ENCODE results near the gene CHAMP1. TPM values are rescaled to one million over a fixed set of nuclear protein-coding genes. Genes with fewer than 3 reads are reported as not detected.
"Not testable (repeated sequence)": the region's sequence is repeated elsewhere in the genome, so short reads cannot be mapped to it uniquely, and the experiment has no call there.

Gene CHAMP1
- total RNA-seq, 6 donors from 2014 or later: 4.6 to 22.4 (median 18.0) TPM

DNA sequence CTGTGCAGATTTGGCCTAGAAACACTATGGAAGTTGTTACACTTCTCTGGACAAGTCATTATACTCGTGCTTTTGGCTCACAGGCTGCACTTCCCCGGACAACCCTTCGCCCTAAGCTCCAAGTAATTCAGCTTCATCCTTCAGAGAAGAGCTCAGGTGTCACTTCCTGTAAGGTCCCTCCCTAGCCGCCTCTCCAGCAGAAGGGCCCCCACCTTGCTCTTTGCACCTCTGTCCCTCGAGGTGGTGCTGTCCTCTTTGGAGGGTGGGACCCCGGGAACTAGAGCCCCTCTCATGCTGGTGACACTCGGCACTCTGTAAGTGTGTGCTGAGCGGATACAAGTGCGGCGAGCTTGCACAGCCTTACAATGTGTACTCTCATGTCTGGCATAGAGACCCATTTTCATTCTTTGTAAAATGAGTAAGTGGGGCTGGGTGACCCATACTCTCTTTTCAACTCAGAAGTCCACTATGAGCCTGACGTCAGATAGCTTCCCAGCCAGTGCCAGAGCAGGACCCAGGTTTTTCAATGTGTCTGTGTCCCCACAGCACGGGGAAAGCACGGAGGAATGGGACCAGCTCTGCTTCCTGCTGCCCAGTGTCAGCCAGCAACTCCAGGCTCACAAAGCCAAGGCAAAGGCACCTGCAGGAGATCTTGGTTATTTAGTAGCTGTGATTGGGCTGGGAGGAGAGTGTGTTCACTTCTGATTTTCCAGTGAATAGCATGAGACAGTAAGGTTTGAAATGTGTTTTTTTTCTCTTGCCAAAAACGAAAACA is 26.9 kb downstream of the CHAMP1 start:
- Histone ChIP-seq H3K27ac (no peak overlapping the region), H3K9me3 (no peaks in the 10 kb centered on the region), H3K27me3 (no peaks in the 10 kb centered on the region), H3K4me3 (peak overlapping the region in 1 of 4 donors; percentile 9), H3K4me1 (peaks cover 0 to 6% (median 0%) of the 10 kb centered on the region in 4 donors), H3K36me3 (no peaks in the 10 kb centered on the region)
- DNase-seq (no peak), ATAC-seq (ENCODE audit: low FRiP score in 2 of 2) (no peak)
- TF ChIP-seq POLR2A (IDR thresholded peaks at IDR 0.05): no peak
- WGBS, 2 donors: 51 to 62% methylated on average over 14 of the region's 14 CpGs

DNA sequence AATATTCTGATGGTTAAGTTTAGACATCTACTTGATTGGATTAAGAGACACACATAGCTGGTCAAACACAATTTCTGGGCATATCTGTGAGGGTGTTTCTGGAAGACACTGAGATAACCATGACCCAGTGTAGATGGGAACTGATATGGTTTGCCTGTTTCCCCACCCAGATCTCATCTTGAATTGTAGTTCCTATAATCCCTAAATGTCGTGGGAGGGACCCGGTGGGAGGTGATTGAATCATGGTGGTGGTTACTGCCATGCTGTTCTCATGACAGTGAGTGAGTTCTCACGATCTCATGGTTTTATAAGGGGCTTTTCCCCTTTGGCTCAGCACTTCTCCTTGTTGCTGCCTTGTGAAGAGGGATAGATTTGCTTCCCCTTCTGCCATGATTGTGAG is 33.0 kb downstream of the CHAMP1 start:
- not testable (repeated sequence) for H3K36me3 ChIP-seq; H3K9me3 ChIP-seq; H3K27me3 ChIP-seq; H3K4me1 ChIP-seq; DNase-seq; H3K27ac ChIP-seq; ATAC-seq (ENCODE audit: low FRiP score in 2 of 2); H3K4me3 ChIP-seq
- WGBS, 2 donors: 56 to 62% methylated on average over 3 of the region's 3 CpGs

DNA sequence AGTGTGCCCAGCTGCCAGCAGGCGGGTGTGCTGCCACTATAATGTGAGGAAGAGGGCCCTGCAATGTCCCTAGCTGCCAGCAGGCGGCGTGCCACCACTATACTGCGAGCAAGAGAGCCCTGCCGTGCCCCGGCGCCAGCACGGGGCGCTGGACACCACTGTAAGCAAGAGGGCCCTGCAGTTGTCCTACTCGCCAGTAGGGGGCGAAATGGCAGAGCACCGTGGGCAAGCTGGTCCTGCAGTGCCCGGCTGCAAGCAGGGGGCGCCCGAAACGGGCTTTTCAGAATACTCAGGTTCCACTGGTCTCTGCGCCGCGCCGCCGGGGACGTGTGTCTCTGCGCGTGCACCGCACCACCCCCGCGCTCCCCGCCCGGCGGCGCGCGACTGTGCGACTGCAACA is 38.5 kb downstream of the CHAMP1 start:
- TF ChIP-seq, protein P1, sequence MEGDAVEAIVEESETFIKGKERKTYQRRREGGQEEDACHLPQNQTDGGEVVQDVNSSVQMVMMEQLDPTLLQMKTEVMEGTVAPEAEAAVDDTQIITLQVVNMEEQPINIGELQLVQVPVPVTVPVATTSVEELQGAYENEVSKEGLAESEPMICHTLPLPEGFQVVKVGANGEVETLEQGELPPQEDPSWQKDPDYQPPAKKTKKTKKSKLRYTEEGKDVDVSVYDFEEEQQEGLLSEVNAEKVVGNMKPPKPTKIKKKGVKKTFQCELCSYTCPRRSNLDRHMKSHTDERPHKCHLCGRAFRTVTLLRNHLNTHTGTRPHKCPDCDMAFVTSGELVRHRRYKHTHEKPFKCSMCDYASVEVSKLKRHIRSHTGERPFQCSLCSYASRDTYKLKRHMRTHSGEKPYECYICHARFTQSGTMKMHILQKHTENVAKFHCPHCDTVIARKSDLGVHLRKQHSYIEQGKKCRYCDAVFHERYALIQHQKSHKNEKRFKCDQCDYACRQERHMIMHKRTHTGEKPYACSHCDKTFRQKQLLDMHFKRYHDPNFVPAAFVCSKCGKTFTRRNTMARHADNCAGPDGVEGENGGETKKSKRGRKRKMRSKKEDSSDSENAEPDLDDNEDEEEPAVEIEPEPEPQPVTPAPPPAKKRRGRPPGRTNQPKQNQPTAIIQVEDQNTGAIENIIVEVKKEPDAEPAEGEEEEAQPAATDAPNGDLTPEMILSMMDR (IDR thresholded peaks at IDR 0.05): peak in 5 of 6 experiments; percentile 21 to 72 (median 43)
- peak in 1 of 2 donors; percentile 93 for DNase-seq
- 81 to 84% methylated on average over 18 to 28 of the region's 34 CpGs for WGBS, 2 donors
- H3K27me3 ChIP-seq; ATAC-seq (ENCODE audit: low FRiP score in 2 of 2); H3K4me3 ChIP-seq; H3K9me3 ChIP-seq; H3K4me1 ChIP-seq; H3K36me3 ChIP-seq; H3K27ac ChIP-seq: not testable (repeated sequence)

DNA sequence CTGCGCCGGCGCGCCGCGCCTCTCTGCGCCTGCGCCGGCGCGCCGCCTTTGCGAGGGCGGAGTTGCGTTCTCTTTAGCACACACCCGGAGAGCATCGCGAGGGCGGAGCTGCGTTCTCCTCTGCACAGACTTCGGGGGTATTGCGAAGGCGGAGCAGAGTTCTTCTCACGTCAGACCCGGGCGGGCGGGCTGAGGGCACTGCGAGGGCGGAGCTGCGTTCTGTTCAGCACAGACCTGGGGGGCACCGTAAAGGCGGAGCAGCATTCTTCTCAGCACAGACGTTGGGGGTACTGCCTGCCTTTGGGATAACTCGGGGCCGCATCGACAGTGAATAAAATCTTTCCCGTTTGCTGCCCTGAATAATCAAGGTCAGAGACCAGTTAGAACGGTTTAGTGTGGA is 39.1 kb downstream of the CHAMP1 start:
- ATAC-seq (ENCODE audit: low FRiP score in 2 of 2); H3K36me3 ChIP-seq; H3K9me3 ChIP-seq; H3K27me3 ChIP-seq; H3K4me1 ChIP-seq; H3K4me3 ChIP-seq; H3K27ac ChIP-seq: not testable (repeated sequence)
- WGBS, 2 donors: 77 to 84% methylated on average over 23 to 37 of the region's 38 CpGs
- DNase-seq: peak in 1 of 2 donors; percentile 75

Small RNA genes within 50 kb of the gene (small RNA-seq; reads per million reads assigned to genes)
- gene MIR4502: 0 reads per million in 4 donors

Other genes with a start within 250 kb of the CHAMP1 start
- gene RASA3, start 181.9 kb upstream of the CHAMP1 start, total RNA-seq: 10 to 100 TPM; 11.4 to 52.4 (median 18.4) TPM
- 1 to 10 TPM in 1 of 6 donors, under 1 TPM in 2, not detected in 3; 0.67 to 3.6 (median 0.76) TPM for gene CFAP97D2, start 135.2 kb upstream of the CHAMP1 start, total RNA-seq
- gene CDC16, start 79.6 kb upstream of the CHAMP1 start, total RNA-seq: 100 to 1,000 TPM in 1 of 6 donors, 10 to 100 TPM in 5; 46.6 to 123 (median 58.3) TPM
- gene UPF3A, start 32.9 kb upstream of the CHAMP1 start, total RNA-seq: 100 to 1,000 TPM in 1 of 6 donors, 10 to 100 TPM in 5; 27.5 to 117 (median 48.6) TPM

Data from upper lobe of left lung (tissue), 6 donors.